Inflammatory macrophage (primary cell): ENCODE results near the gene NSF.
"Not testable (repeated sequence)": the region's sequence is repeated elsewhere in the genome, so short reads cannot be mapped to it uniquely, and the experiment has no call there.

Source experiments
- DNase-seq, 2 donors: peaks; one replicate each; pipeline ENCODE4 v3.0.0-alpha.2; 2020 to 2022

The NSF gene

DNA sequence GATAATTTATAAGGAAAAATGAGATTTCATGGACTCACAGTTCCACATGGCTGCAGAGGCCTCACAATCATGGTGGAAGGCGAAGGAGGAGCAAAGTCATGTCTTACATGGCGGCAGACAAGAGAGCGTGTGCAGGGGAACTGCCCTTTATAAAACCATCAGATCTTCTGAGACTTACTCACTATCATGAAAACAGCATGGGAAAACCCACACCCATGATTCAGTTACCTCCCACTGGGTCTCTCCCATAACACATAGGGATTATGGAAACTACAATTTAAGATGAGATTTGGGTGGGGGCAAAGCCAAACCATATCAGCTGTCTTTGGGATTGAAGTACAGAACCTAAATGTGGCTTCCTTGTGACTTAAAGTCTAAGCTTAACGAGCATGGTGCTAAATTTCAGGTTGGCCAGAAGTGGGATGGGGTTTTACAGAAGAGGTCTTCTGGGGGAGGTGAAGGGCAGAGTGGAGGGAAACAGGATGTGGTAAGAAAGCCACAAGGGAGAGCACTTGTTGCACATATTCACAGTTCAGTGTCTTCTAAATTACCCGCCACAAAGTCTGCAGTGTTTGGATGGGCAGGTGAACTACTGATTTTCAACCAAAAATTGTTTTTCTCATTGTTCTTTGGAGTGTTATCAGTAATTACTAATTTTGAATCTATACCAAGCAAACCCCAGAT is 38.4 kb downstream of the NSF start:
- not testable (repeated sequence) for DNase-seq

- DNase-seq = not testable (repeated sequence)
Measured at GRCh38 chr17:46632146-46632545, 41.7 kb downstream of the NSF start.

DNA sequence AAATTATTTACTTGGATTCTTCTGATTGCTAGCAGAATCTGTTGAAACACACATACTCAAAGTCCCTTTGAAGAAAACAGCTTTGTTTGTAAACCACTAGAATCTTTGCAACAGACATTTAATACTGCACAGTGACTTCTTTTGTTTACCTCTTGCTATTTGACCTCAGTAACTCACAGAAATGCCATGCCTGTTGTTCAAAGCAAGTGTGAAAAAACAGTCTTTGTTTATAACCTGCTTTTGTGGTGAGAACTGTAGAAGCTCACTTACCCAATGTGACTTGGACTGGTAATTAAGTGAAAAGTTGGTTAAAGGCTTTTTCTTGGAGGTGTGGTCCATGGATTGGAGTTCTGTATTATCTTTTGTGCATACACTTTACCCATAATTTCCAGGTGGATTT is 44.4 kb downstream of the NSF start:
- DNase-seq = not testable (repeated sequence)

- not testable (repeated sequence) for DNase-seq
Measured at GRCh38 chr17:46641861-46642656, 51.6 kb downstream of the NSF start.

GRCh38 chr17:46647251-46647650 is 56.8 kb downstream of the NSF start:
- not testable (repeated sequence) for DNase-seq

- DNase-seq = not testable (repeated sequence)
Measured at GRCh38 chr17:46647688-46648278, 57.3 kb downstream of the NSF start.

- not testable (repeated sequence) for DNase-seq
Measured at GRCh38 chr17:46649246-46649645, 58.8 kb downstream of the NSF start.

DNA sequence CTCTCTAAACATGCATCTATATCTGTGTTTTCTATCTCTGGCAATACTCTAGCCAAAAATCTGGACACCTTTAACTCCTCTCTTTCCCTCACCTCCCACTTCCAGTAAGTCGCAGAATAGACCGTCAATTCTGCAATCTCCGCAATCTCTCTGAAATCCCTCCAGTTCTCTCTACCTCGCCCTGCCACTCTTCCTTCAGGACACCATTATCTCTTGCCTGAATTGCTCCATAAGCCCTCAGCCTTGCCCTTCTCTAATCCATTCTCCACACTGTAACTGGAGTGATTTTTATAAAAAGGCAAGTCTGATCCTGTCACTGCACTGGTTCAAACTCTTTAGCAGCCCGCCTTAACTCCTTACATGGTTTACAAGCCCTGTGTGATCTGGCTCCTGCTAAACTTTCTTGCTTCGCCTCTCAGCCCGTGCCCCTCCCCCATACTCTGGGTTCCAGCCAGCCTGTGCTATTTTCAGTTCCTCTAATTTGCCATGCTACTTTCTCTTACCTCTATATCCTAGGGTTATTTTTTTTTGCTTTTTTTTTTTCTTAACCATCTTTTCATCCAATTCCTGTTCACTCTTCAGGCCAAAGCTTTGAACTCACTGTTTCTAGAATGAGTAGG is 61.7 kb downstream of the NSF start:
- not testable (repeated sequence) for DNase-seq

- DNase-seq = not testable (repeated sequence)
Measured at GRCh38 chr17:46658235-46658634, 67.8 kb downstream of the NSF start.

DNA sequence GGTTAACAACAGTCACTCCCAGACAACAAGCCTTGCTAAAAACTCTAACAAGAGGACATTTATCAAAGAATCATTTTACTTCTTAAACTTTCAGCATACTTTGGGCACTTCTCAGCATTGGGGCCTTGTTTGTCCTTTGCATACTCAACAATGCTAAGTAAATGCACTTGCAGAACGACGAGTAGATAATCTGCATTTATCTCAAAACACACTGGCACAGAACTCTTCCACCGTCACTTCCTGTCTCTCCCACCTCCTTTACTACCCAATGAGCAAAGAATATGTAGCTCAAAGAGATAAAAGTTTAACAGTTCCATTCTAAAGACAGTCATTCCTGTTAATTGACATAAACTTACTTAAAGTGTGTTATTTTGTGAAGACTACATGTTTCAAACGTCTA is 69.2 kb downstream of the NSF start:
- not testable (repeated sequence) for DNase-seq

DNA sequence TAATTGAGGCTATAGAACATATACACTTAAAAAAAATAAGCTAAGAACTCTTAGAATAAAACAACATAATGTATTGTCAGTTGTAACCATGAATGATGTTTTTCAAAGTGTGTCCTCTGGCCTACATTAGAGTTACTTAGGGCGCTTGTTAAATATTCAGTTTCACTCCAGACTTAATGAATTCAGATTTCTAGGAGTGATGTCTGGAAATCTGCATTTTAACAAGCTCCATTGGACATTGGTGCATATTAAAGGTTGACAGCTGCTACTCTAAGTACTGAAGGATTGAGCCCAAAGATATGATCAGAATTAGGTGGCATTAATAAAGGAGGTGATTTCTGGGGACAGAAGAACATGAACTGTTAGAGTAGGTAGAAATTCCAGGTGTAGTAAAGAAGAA is 72.7 kb downstream of the NSF start:
- not testable (repeated sequence) for DNase-seq

- DNase-seq = not testable (repeated sequence)
Measured at GRCh38 chr17:46663552-46663951, 73.1 kb downstream of the NSF start.

GRCh38 chr17:46665969-46666368 is 75.5 kb downstream of the NSF start:
- DNase-seq = not testable (repeated sequence)

GRCh38 chr17:46670789-46671188 is 80.3 kb downstream of the NSF start:
- not testable (repeated sequence) for DNase-seq

- not testable (repeated sequence) for DNase-seq
Measured at GRCh38 chr17:46672777-46673176, 82.3 kb downstream of the NSF start.

DNA sequence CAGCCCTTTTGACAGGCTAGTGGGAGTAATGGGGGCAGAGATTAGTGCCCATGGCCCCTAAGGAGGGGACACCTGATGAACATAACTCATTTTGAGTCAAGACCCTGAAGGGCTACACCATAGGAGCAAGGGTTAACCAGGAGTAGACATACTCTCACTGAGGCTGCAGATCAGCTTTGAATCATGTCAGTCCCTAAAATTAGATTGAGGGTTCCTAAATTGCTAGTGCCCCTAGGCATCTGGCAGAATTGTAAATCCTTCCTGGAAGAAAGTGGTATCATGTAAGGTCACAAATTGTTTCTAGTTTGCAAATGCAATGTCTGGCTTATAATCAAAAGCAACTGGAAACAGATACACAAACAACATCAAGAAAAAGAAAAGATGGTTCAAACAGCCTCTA is 87.3 kb downstream of the NSF start:
- not testable (repeated sequence) for DNase-seq

GRCh38 chr17:46683653-46684052 is 93.2 kb downstream of the NSF start:
- DNase-seq = not testable (repeated sequence)

DNA sequence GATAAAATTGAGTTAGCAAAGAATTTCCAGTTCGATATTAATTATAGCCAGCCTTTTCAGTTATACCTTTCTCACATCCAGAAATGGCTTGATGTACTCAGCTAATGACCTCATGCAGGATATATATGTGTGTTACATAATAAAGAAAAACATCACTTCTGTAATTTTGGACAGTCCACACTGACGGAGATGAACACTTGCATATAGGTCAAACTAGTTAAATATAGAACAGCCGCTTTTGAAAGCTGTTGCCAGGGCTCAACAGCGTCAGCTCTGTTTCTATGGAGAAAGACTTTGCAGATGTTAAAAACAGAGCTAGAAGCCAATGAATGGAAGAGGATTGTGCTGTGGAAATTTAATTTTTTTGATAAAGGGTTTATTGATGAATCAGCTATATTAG is 94.8 kb downstream of the NSF start:
- DNase-seq = peak; percentile 49 to 59

DNA sequence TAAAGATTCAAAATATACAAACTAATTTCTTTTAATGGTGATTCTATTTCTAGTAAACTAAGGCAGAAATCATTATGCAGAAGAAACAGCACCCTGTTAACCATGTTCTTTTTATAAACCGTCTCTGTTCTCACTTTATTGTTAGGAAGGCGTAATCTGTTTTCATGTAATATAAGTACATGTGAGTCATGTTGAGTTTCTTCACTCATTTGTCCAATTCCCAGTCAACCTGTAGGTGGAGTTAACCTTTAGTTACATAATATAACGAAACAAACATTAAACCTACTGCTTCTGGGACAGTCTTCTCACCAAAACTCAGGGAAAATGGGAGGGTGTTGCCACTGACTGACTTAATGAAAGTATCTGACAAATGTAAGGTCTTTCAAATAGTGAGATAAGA is 101.7 kb downstream of the NSF start:
- DNase-seq = not testable (repeated sequence)

GRCh38 chr17:46693283-46693682 is 102.8 kb downstream of the NSF start:
- not testable (repeated sequence) for DNase-seq

DNA sequence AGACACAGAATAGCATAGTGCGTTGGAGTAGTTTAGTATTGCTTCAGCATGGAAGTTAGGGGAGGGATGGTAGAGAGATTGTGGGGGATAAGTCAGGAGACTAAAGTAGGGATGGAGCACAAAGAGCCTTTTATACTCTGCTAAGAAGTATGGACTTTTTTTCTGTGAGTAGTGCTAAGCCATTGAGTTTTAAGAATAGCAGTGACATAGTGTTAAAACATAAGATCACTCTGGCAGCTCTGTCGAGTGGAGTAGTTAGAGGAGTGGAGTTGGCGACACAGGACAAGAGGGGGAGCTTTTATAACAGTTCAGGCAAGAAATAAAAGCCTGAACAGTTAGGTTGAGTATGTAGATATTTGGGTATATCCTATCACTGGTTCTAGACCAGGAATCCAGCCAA is 106.1 kb downstream of the NSF start:
- not testable (repeated sequence) for DNase-seq

GRCh38 chr17:46699014-46699413 is 108.5 kb downstream of the NSF start:
- not testable (repeated sequence) for DNase-seq

GRCh38 chr17:46717999-46718398 is 127.5 kb downstream of the NSF start:
- no peak for DNase-seq
